Kidney epithelial cell (primary cell): ENCODE measurements around the gene C11orf16. TPM values are rescaled to one million over a fixed set of nuclear protein-coding genes. Genes with fewer than 3 reads are reported as not detected.
A peak's percentile ranks its signal among the peaks of the same experiment; 100 is the strongest.

Experiments
- DNase-seq: peaks from one replicate; pipeline ENCODE4 v3.0.0-alpha.2; 2010; ENCODE audit warnings: low read depth
- H3K27me3 ChIP-seq: 2 replicates; pipeline ENCODE4 v1.6.0; 2011; ENCODE audit warnings: low read length; ENCODE audit not compliant: control insufficient read depth, insufficient read depth
- H3K36me3 ChIP-seq: 2 replicates; pipeline ENCODE4 v1.5.1; 2011; ENCODE audit warnings: low read length; ENCODE audit not compliant: control insufficient read depth, insufficient read depth
- H3K4me3 ChIP-seq: 2 replicates; pipeline ENCODE4 v1.5.1; 2011; ENCODE audit warnings: low read depth, mild to moderate bottlenecking, control low read depth, low read length
- total RNA-seq: library from RNA; depleted of rRNA; stranded (reverse); fragments of >200 nt; gene quantifications from 2 replicates; pipeline ENCODE4 v1.2.3, GENCODE V29; 2015
- TF ChIP-seq, protein P1 (sequence below): IDR thresholded peaks from 2 replicates; pipeline ENCODE4 v1.5.1; 2011; ENCODE audit warnings: mild to moderate bottlenecking, moderate library complexity, low read length, control low read depth, inconsistent platforms; ENCODE audit not compliant: insufficient read depth, poor library complexity, severe bottlenecking

Gene C11orf16
- total RNA-seq, 1 donor from 2014 or later, result not detected

DNA sequence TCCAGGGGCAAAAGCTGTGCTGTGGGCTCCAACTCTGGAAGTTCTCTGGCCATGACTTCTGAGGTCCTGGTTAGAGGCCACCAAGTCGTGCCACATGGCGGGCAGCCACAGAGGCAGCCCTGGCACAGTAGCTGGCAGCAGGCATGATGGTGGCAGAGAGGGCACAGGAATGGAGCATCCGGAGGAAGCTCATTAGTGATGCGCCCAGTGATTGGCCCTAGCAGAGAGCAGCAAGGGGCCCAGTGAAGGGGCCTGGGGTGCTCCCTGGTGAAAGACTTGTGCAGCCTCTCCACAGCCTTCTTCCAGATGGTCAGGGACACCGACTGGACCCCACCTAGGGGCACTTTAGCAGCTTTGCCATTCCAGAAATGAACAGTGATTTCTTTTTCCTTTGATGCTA lies 7.0 kb downstream of the C11orf16 start:
- Histone ChIP-seq H3K4me3 (no peak overlapping the region), H3K36me3 (no peaks in the 10 kb centered on the region), H3K27me3 (no peaks in the 10 kb centered on the region)
- TF ChIP-seq, protein P1, sequence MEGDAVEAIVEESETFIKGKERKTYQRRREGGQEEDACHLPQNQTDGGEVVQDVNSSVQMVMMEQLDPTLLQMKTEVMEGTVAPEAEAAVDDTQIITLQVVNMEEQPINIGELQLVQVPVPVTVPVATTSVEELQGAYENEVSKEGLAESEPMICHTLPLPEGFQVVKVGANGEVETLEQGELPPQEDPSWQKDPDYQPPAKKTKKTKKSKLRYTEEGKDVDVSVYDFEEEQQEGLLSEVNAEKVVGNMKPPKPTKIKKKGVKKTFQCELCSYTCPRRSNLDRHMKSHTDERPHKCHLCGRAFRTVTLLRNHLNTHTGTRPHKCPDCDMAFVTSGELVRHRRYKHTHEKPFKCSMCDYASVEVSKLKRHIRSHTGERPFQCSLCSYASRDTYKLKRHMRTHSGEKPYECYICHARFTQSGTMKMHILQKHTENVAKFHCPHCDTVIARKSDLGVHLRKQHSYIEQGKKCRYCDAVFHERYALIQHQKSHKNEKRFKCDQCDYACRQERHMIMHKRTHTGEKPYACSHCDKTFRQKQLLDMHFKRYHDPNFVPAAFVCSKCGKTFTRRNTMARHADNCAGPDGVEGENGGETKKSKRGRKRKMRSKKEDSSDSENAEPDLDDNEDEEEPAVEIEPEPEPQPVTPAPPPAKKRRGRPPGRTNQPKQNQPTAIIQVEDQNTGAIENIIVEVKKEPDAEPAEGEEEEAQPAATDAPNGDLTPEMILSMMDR, result no peak
- no peak for DNase-seq

DNA sequence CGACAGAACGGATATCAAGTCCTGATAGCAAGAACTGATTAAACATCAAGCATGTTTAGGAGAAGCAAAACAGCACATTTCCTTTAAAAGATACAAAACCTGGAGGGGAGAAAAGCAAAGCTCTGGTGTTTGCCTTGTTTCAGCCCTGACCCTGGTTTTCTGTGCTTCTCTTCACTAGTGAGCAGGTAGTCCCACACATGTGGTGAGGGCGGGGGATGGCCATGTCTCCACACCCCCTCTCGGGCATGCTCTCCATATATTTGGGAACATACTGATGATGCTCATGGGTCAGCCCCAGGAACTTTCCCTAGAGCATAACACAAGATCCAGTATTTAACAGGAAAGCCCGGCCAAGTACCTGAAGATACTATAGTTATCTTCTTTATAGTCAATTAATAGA lies 10.1 kb downstream of the C11orf16 start:
- H3K27me3 ChIP-seq, result no peaks in the 10 kb centered on the region
- H3K36me3 ChIP-seq, result peaks cover 3% of the 10 kb centered on the region
- TF ChIP-seq, protein P1, result no peak
- no peak overlapping the region for H3K4me3 ChIP-seq
- DNase-seq, result no peak

DNA sequence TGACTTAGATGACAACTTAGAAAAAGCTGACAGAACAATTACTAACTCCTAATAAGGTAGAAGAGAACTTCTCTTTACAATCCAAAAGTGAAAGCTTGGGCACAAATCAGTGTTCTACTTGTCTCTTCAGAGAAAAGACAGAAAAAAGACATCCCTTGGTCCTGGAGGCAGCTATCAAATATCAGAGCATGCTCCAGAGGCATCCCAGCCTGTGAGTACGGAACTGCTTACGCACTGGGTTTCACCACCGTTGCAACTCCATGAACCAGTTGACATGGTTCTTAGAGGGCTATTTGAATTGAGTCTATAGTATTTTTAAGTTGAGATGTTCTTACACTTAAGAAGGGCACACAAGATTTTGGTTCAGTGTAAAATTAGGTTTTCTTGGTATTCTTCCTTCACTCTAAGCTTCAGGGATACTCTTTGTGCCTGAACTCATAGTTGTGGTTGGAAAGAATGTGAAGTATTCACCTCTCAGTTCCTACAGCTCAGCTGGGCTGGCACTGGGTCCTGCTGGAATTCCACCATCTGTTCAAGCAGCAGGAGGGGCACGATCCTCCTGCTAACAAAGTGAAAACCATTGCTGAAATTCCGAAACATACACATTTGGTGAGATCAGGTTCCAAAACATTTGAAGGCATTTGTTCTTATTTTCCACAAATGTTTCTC lies 15.5 kb downstream of the C11orf16 start:
- H3K36me3 ChIP-seq, result peaks cover 3% of the 10 kb centered on the region
- no peaks in the 10 kb centered on the region for H3K27me3 ChIP-seq
- H3K4me3 ChIP-seq, result no peak overlapping the region
- TF ChIP-seq, protein P1, result peak; percentile 15
- DNase-seq, result peak; percentile 74

DNA sequence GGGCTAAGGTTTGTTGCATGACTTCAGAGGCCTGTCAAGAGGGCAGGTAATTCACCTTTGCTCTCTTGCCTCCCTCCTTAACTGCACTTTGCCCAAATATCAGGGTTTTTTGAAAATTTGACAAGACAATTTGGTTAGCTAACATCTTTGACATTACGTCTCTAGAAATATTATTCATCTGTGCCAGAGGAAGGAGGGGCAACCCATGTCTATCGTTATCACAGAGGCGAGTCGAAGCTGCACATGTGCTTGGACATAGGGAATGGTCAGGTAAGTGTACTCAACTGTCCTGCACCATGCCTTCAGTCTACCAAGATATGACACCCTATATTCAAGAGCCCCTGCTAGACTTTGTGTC lies 18.1 kb downstream of the C11orf16 start:
- H3K27me3 ChIP-seq, result no peaks in the 10 kb centered on the region
- H3K36me3 ChIP-seq, result peaks cover 3% of the 10 kb centered on the region
- DNase-seq, result no peak
- no peak overlapping the region for H3K4me3 ChIP-seq
- TF ChIP-seq, protein P1, result no peak

DNA sequence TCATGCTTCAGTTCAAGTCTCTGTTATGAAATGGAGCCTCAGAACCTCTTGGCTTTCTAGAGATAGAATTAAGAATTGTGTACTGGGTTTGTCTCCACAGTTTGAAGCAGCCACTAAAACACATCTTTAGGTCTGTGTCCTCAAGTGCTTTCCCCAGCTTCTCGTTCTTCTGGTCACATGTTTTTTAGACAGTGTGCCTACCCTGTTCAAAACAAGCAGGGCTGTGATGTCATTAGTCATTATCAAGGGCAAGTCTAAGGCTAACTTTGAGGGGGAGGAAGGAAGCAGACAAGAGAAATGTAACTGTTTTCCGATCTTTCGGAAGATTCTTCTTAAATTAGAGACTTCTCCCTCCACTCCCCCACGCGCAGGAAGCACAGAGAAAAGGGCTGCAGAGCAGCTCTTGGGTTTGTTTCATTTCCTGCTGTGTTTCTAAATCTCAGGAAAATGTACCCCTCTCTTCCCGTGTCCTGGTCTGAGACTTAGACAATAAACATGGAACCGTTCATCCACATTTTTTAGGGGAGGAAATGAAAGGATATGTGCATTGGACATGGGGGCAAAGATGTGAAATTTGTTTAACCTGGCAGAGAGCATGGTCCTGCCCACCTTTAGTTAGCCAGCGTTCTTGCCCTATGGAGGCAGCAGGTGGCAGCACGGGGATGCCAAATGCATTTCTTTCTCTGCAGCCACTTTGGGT lies 18.6 kb downstream of the C11orf16 start:
- no peak for DNase-seq
- H3K27me3 ChIP-seq, result no peaks in the 10 kb centered on the region
- peaks cover 3% of the 10 kb centered on the region for H3K36me3 ChIP-seq
- TF ChIP-seq, protein P1, result peak; percentile 76
- H3K4me3 ChIP-seq, result no peak overlapping the region
